Measurements from ENCODE around the gene TRIM52.

- no peak for TF ChIP-seq POLR2A (IDR thresholded peaks at IDR 0.05; ENCODE audit: low read length)
- no peak for TF ChIP-seq MAX (IDR thresholded peaks at IDR 0.05)
- no peak for TF ChIP-seq RCOR1 (IDR thresholded peaks at IDR 0.05; ENCODE audit: low read depth, low read length)
- TF ChIP-seq PBX3 (IDR thresholded peaks at IDR 0.05): no peak
- no peak for TF ChIP-seq EP300 (IDR thresholded peaks at IDR 0.05)
- no peak for TF ChIP-seq CTCF (IDR thresholded peaks at IDR 0.05)
- no peak for TF ChIP-seq MAZ (IDR thresholded peaks at IDR 0.05; ENCODE audit: borderline replicate concordance, low read depth, low read length)
- no peak for TF ChIP-seq RARB (CRISPR knock-in tag; IDR thresholded peaks at IDR 0.05)
- TF ChIP-seq SMC3 (IDR thresholded peaks at IDR 0.05): no peak
- TF ChIP-seq CBX2 (IDR thresholded peaks at IDR 0.05; ENCODE audit: borderline replicate concordance, low read depth): no peak
- no peak for TF ChIP-seq ESRRA (IDR thresholded peaks at IDR 0.05; ENCODE audit: borderline replicate concordance, low read length)
- no peak for TF ChIP-seq GATA3 (IDR thresholded peaks at IDR 0.05; ENCODE audit: borderline replicate concordance)
- no peak for TF ChIP-seq NR3C1 (IDR thresholded peaks at IDR 0.05)
These were observed 23.1 kb downstream of the TRIM52 start for GRCh38 chr5:181237729-181238385.
